GM23338 (cell line): ENCODE data around the gene APRT.

Experiments used
- EZH2 ChIP-seq: fragments of 200-600 bp; sonication (generic); IDR thresholded peaks from one replicate; pipeline ENCODE4 v1.8.0; 2017; ENCODE audit warnings: antibody characterized with exemption, mild to moderate bottlenecking, low read depth; ENCODE audit not compliant: unreplicated experiment
- JUNB ChIP-seq: IDR thresholded peaks from one replicate; pipeline ENCODE4 v1.6.1; 2016; ENCODE audit warnings: antibody characterized with exemption; ENCODE audit not compliant: unreplicated experiment
- POLR2AphosphoS5 ChIP-seq: IDR thresholded peaks from 2 replicates; pipeline ENCODE4 v1.6.1; 2016; ENCODE audit warnings: antibody characterized with exemption, low read depth
- TF ChIP-seq, protein P1 (sequence below), 2 experiments: fragments of 200-600 bp in 1 of 2; sonication (generic) in 1 of 2; conservative IDR thresholded peaks; 2 replicates each; pipeline versions ENCODE4 v1.5.1 to v1.6.1; 2016 to 2017; ENCODE audit warnings: antibody characterized with exemption in 2 of 2, low read depth in 2 of 2, mild to moderate bottlenecking in 2 of 2, moderate library complexity in 1 of 2

- TF ChIP-seq, protein P1, sequence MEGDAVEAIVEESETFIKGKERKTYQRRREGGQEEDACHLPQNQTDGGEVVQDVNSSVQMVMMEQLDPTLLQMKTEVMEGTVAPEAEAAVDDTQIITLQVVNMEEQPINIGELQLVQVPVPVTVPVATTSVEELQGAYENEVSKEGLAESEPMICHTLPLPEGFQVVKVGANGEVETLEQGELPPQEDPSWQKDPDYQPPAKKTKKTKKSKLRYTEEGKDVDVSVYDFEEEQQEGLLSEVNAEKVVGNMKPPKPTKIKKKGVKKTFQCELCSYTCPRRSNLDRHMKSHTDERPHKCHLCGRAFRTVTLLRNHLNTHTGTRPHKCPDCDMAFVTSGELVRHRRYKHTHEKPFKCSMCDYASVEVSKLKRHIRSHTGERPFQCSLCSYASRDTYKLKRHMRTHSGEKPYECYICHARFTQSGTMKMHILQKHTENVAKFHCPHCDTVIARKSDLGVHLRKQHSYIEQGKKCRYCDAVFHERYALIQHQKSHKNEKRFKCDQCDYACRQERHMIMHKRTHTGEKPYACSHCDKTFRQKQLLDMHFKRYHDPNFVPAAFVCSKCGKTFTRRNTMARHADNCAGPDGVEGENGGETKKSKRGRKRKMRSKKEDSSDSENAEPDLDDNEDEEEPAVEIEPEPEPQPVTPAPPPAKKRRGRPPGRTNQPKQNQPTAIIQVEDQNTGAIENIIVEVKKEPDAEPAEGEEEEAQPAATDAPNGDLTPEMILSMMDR (conservative IDR thresholded peaks at IDR 0.05; ENCODE audit: low read depth in 2 of 2), result no peak
- TF ChIP-seq JUNB (no peak), POLR2AphosphoS5 (no peak), EZH2 (no peak)
Measured at GRCh38 chr16:88790312-88791211, 21.2 kb downstream of the APRT start.
